SU-DHL-6 (cell line): Measurements from ENCODE around the gene ACBD3.

Experiments used
- H2AFZ ChIP-seq: fragments of 200-600 bp; sonication (generic); 2 replicates; pipeline ENCODE4 v1.6.1; 2014; ENCODE audit warnings: low read depth, mild to moderate bottlenecking, moderate library complexity, mixed read lengths, antibody characterized with exemption, low read length; ENCODE audit not compliant: severe bottlenecking
- H3F3A ChIP-seq: fragments of 200-600 bp; shearing (Covaris generic); 2 replicates; pipeline ENCODE4 v1.6.0; 2016; ENCODE audit warnings: antibody characterized with exemption, mild to moderate bottlenecking; ENCODE audit not compliant: insufficient read depth
- H3K27ac ChIP-seq: fragments of 200-600 bp; sonication (generic); 2 replicates; pipeline ENCODE4 v1.5.1; 2016; ENCODE audit warnings: low read depth, mild to moderate bottlenecking, low read length, moderate library complexity, mixed read lengths
- H3K27me3 ChIP-seq: fragments of 200-600 bp; sonication (generic), shearing (Covaris generic); 2 replicates; pipeline ENCODE4 v1.6.0; 2014; ENCODE audit warnings: mild to moderate bottlenecking, low read length
- H3K36me3 ChIP-seq: fragments of 200-600 bp; sonication (generic); 2 replicates; pipeline ENCODE4 v1.6.1; 2014; ENCODE audit warnings: mild to moderate bottlenecking, low read length, mixed read lengths
- H3K4me2 ChIP-seq: fragments of 300-600, 200-600 bp; shearing (Covaris generic), sonication (generic); 2 replicates; pipeline ENCODE4 v1.6.0; 2014; ENCODE audit warnings: low read length, low read depth, mild to moderate bottlenecking; ENCODE audit not compliant: poor library complexity, severe bottlenecking
- H3K4me3 ChIP-seq: fragments of 200-600 bp; sonication (generic); 2 replicates; pipeline ENCODE4 v1.5.1; 2014; ENCODE audit warnings: antibody characterized with exemption, low read length, mild to moderate bottlenecking, mixed read lengths; ENCODE audit not compliant: insufficient read depth, poor library complexity, severe bottlenecking
- H3K79me2 ChIP-seq: fragments of 200-600 bp; sonication (generic); 2 replicates; pipeline ENCODE4 v1.6.1; 2014; ENCODE audit warnings: mild to moderate bottlenecking, low read length, moderate library complexity; ENCODE audit not compliant: insufficient read depth
- H3K9ac ChIP-seq: fragments of 200-600 bp; sonication (generic); 2 replicates; pipeline ENCODE4 v1.7.0; 2014; ENCODE audit warnings: mild to moderate bottlenecking, low read length
- H3K9me2 ChIP-seq: fragments of 200-600 bp; sonication (generic); replicated peaks from 2 replicates; pipeline ENCODE4 v1.6.1; 2014; ENCODE audit warnings: low read length; ENCODE audit not compliant: insufficient read depth
- H3K9me3 ChIP-seq: fragments of 200-600 bp; sonication (generic); 2 replicates; pipeline ENCODE4 v1.6.1; 2014; ENCODE audit warnings: low read length, mixed read lengths; ENCODE audit not compliant: insufficient read depth
- H4K20me1 ChIP-seq: fragments of 200-600 bp; sonication (generic); 2 replicates; pipeline ENCODE4 v1.6.1; 2014; ENCODE audit warnings: low read depth, mild to moderate bottlenecking, antibody characterized with exemption, low read length, moderate library complexity, mixed read lengths
- CTCF ChIP-seq: fragments of 200-600 bp; sonication (generic); IDR thresholded peaks from one replicate; pipeline ENCODE4 v1.5.1; 2017; ENCODE audit warnings: antibody characterized with exemption, mild to moderate bottlenecking, low read length, moderate library complexity; ENCODE audit not compliant: insufficient read depth, poor library complexity, severe bottlenecking
- EZH2phosphoT487 ChIP-seq: fragments of 200-600 bp; sonication (generic), shearing (Covaris generic); conservative IDR thresholded peaks from 2 replicates; pipeline ENCODE4 v1.6.1; 2018; ENCODE audit warnings: mild to moderate bottlenecking, antibody characterized with exemption, low read length, moderate library complexity, mixed read lengths

ACBD3 gene

GRCh38 chr1:226111098-226111882, 75.3 kb downstream of the ACBD3 start:
- Histone ChIP-seq H3K9ac (peak overlapping the region; percentile 67), H3K9me2 (no peaks in the 10 kb centered on the region), H3K36me3 (no peaks in the 10 kb centered on the region), H3K27ac (peak overlapping the region; percentile 72), H4K20me1 (no peaks in the 10 kb centered on the region), H2AFZ (peak overlapping the region; percentile 72), H3K27me3 (no peaks in the 10 kb centered on the region), H3K4me3 (peak overlapping the region; percentile 68), H3K4me2 (peak overlapping the region; percentile 79), H3F3A (peaks cover 25% of the 10 kb centered on the region), H3K9me3 (no peaks in the 10 kb centered on the region), H3K79me2 (no peaks in the 10 kb centered on the region)
- TF ChIP-seq EZH2phosphoT487 = no peak
- TF ChIP-seq CTCF = no peak

GRCh38 chr1:226110249-226111097, 76.1 kb downstream of the ACBD3 start:
- Histone ChIP-seq H3K9me2 (no peaks in the 10 kb centered on the region), H3F3A (peaks cover 25% of the 10 kb centered on the region), H3K27ac (peak overlapping the region; percentile 72), H3K36me3 (no peaks in the 10 kb centered on the region), H4K20me1 (no peaks in the 10 kb centered on the region), H3K4me2 (peak overlapping the region; percentile 79), H3K27me3 (no peaks in the 10 kb centered on the region), H3K9ac (peak overlapping the region; percentile 67), H3K79me2 (no peaks in the 10 kb centered on the region), H3K4me3 (peak overlapping the region; percentile 68), H2AFZ (peak overlapping the region; percentile 72), H3K9me3 (no peaks in the 10 kb centered on the region)
- TF ChIP-seq EZH2phosphoT487 (no peak), CTCF (no peak)

- peaks cover 25% of the 10 kb centered on the region for H3F3A ChIP-seq
- H3K4me3 ChIP-seq = peak overlapping the region; percentile 68
- H2AFZ ChIP-seq = peak overlapping the region; percentile 72
- H3K9me3 ChIP-seq = no peaks in the 10 kb centered on the region
- peak overlapping the region; percentile 72 for H3K27ac ChIP-seq
- no peaks in the 10 kb centered on the region for H3K27me3 ChIP-seq
- no peaks in the 10 kb centered on the region for H4K20me1 ChIP-seq
- H3K4me2 ChIP-seq = peak overlapping the region; percentile 79
- no peak for TF ChIP-seq CTCF
- no peak for TF ChIP-seq EZH2phosphoT487
- H3K9ac ChIP-seq = peak overlapping the region; percentile 67
- no peaks in the 10 kb centered on the region for H3K36me3 ChIP-seq
- no peaks in the 10 kb centered on the region for H3K79me2 ChIP-seq
- no peaks in the 10 kb centered on the region for H3K9me2 ChIP-seq
These were observed 76.7 kb downstream of the ACBD3 start for GRCh38 chr1:226109829-226110248.
